Effector CD8-positive, alpha-beta T cell (primary cell): ENCODE results near the gene CDK2AP2.
A peak's percentile ranks its signal among the peaks of the same experiment; 100 is the strongest.
"Not testable (repeated sequence)": the region's sequence is repeated elsewhere in the genome, so short reads cannot be mapped to it uniquely, and the experiment has no call there.

Experiments
- DNase-seq: peaks from one replicate; lab custom pipeline; 2025; lab: John Stamatoyannopoulos, UW

The CDK2AP2 gene

DNA sequence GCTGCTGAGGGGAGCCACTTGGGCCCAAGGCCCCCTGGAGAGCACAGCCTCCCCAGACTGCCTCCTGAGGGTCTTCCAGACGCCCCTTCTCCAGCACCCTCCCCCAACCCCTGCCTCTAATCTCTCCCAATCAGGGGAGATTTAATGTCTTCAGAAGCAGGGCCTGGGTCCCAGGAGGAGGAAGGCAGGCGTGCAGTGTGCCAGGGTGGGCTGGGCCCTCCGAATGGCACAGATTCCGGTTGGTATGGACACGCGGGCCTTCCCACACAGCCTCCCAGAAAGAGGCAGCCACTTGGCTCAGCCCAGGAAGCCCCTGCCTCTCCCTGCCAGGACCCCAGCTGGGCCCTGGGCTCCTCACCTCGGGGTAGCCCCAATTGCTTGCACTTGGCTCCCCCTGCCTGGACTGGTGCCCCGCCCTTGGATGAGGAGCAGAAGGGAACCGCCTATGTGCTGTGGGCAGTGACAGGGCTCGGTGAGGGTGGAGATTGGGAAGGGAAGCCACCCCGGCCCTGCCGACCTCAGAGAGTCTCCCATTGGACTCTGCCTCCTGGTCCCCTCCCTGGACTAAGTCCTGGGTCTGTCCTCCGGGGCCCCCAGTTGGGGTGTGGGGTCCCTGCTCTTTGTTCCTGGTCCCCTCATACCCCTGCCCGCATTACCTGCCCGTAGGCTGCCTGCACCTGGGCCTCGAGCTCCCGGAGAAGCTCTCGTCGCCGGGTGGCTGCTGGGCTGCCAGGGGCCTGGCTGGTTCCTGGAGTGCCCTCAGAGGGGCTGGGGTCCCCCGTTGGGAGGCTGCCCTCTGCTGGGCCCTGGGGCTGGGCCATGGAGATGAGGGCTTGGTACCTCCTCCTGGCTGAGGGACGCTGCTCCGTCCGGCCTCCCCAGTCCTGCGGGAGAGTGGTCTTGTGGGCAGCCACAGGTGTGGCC, 15.9 kb upstream of the CDK2AP2 start:
- DNase-seq = no peak

- no peak for DNase-seq
Measured at GRCh38 chr11:67522844-67523555, 15.0 kb upstream of the CDK2AP2 start, which contains the start of gene CABP2. CABP2 (minus strand) TSS chr11:67523446; CDS start chr11:67523326, 120 bp downstream.

GRCh38 chr11:67522338-67522737, 14.4 kb upstream of the CDK2AP2 start:
- DNase-seq = no peak

DNA sequence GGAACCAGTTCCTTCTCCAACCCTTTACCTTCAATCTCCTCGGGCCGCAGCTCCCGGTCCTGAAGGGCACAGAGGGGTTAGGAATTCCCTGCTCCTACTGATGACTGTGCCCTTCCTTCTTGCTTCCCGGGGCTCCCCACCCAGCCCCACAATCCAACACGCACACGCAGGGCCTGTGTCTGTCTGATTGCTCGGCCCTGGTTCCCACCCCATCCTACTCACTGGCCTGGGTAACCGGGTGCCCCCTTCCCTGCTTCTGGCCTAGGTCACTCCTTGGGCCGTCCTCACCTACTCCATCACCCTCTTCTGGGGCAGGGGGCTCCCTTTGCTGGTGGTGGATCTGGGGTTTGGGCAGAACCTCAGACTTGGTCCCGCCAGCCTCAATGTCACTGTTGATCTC, 14.0 kb upstream of the CDK2AP2 start:
- DNase-seq = no peak

GRCh38 chr11:67520856-67521824, 13.2 kb upstream of the CDK2AP2 start:
- no peak for DNase-seq

DNA sequence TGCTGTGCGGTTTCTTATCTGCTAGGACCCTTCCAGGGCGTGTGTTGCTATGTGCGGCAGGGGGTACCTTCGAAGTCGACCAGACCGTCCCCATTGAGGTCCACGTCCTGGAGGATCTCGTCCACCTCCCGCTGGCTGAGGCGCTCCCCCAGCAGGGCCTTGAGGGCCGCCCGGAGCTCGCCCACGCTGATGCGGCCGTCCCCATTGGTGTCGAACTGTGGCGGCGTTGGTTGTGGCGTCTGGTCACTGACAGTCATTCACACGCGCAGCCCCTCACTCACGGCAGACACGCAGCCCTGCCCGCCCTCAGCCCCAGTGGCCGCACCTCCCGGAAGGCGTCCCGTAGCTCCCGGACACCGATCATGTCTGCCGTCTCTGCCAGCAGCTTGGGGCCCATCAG, 11.8 kb upstream of the CDK2AP2 start:
- DNase-seq = no peak

DNA sequence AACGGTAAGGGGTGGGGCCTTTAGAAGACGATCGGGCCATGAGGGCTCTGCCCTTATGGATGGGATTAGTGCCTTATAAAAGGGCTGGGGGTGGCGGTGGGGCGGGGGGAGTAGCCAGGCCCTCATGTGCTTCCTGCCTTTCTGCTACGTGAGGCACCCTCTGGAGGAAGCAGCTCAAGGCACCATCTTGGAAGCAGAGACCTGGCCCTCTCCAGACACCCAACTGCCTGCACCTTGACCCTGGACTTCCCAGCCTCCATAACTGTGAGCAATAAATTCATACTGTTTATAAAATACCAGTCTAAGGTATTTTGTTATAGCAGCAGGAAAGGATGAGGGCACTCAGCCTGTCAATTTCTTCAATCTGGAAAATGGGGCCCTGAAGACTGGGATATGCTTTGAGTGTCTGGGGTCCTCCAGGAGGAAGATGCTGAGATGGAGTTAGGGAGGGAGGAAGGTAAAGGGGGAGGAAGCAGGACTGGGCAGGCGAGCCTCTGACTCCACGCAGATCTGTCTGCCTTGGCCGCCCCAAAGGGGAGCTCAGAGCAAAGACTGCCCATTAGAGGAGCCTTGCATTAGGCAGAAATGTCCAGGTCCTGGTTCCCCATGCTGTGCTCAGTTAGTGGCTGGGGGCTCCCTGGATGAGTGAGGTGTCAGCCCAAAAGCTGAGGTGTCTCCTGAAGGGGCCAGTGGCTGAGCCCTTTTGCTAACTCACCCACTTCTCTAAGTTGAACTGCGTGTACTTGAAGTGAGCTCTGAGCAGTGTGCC, 10.0 kb upstream of the CDK2AP2 start:
- DNase-seq = no peak

DNA sequence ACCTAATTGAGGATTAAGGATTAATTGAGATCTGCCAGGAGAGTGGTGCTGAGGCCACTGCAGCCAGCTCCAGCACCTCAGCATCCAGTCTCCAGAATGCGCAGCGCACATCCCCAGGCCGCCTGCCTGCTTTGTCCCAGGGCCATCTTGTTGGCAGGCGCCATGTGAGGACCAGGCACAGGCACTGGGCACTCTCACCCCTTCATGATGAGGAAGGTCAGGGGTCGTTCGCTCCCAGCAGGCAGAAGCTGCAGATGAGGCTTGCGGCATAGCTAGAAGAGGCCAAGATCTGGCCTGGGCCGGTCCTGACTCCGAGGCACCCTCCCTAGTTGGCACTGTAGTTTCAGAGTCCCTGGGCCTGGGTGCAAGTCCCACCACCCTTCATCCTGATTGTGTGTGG, 8.8 kb upstream of the CDK2AP2 start:
- no peak for DNase-seq

DNA sequence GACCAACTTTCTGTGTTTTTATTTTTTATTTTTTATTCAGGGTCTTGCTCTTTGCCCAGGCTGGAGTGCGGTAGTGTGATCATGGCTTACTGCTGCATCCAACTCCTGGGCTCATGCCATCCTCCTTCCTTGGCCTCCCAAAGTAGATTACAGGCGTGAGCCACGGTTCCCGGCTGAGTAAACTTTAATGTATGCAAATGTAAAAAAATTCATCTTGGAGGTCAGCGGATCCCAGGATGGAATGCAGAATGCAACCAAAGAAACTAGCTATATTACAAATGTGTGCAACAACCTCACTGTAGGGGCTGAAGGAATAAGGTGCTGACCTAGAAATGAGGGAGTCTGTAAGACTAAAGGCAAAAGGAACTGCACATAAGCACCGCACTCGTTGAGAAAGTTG, 6.2 kb upstream of the CDK2AP2 start:
- DNase-seq = no peak

- DNase-seq = not testable (repeated sequence)
Measured at GRCh38 chr11:67511558-67511957, 3.6 kb upstream of the CDK2AP2 start.

DNA sequence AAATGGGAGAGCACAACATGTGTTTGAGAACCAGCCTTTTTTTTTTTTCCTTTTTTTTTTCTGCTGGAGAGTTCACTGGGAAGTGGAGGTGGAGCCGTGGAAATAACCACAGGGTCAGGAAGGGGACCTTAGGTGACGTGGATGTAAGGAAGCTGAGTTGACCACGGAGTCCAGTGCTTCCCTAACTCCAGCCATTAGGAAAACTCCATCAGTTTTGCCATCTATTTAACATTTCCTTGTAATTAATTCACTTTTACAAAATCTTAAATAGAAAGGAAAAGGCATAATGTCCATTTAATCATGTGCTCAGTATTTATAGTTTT, 2.0 kb upstream of the CDK2AP2 start:
- DNase-seq = no peak

- DNase-seq = peak; percentile 99
Measured at GRCh38 chr11:67508486-67509121, 642 bp upstream of the CDK2AP2 start.

DNA sequence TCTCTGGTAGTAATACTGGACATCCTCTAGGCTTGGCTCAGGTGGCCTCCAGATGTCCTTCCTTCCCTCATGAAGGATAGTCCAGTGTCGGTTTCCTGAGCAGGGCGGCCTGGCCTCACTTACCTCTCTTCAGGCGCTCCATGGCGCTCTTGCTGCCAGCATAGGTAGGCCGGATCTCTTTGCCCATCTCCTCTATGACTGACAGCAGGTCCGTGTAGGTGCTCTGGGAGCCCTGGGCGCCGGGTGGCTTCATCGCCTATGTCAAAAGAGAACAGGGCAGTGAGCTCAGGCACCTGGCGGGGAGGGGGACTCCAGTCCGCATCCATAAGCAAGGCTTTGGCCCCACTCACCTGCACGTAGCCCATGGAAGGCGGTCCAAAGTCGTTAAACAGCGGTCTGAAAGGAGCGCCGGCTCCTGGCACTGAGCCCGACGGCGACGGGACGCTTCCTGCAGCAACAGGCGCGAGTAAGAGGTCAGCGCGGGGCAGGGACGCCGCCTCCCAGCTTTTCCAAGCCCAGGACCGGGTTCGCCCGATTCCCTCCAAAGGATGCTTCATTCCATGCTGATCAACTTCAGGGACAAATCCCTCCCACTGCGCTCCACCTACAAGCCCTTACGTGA, 609 bp downstream of the CDK2AP2 start:
- no peak for DNase-seq

DNA sequence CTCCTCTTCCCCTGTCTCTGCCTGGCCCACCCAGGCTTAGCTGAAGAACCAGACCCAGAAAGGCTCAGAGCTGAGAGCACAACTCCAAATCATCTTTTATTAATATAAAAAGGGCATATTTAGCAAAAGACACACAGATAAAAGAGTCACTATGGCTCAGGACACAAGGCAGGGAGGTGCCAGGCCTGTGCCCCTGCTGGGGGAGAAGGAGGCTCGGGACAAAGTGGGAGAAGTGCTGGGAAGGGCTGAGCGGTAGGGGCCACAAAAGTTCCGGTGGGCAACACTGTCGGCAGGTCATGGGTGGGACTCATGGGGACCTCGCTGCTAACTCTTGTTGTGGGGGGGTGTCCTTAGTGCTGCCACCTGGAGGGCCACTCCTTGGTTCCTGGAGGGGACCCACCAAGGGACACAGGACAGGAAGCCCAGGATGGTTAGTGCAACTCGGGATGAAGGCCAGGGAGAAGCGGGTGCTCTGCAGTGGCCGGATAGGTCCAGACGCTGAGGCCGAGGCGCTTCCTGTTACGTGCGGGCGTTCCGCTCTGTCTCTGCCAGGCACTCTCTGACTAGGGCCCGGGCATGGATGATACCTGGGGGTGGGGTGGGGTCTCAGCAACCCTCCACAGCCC, 1.4 kb downstream of the CDK2AP2 start:
- no peak for DNase-seq

DNA sequence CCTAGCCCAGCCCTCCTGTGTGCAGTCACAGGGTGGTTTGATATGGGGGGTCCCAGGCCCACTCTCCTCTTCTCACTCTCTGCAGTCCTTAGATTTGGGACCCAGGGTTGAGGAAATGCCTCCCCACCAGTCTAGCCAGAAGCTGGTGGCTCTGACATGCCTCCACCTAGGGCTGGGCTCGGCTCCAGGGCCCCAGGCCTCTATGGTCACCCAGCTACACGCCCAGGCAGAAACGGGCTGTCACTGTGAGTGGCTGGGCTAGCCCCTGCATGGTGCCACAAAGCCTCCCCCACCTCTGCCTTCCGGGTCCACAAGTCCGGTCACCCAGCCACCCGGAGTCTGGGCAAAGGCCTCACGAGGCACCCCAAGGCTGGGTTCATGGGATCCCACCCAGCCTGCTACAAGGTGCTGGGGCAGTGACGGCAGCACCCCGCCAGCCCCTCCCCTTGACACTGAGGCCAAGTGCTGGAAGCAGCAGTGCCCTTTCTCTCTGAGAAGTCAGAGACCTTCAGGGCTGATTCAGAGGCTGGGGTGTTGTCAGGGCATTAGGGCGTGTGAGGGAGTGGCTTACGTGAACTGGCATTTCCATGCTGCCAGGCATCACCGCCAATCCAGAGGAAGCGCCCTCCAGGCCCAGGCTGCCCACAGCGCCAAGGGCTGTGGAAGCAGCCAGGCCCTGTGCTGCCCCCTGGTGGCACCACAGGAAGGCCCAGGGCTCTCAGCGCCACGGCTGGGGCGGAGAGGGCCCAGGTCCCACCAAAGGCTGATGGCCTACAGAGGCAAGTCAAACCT, 2.2 kb downstream of the CDK2AP2 start:
- peak; percentile 81 for DNase-seq

DNA sequence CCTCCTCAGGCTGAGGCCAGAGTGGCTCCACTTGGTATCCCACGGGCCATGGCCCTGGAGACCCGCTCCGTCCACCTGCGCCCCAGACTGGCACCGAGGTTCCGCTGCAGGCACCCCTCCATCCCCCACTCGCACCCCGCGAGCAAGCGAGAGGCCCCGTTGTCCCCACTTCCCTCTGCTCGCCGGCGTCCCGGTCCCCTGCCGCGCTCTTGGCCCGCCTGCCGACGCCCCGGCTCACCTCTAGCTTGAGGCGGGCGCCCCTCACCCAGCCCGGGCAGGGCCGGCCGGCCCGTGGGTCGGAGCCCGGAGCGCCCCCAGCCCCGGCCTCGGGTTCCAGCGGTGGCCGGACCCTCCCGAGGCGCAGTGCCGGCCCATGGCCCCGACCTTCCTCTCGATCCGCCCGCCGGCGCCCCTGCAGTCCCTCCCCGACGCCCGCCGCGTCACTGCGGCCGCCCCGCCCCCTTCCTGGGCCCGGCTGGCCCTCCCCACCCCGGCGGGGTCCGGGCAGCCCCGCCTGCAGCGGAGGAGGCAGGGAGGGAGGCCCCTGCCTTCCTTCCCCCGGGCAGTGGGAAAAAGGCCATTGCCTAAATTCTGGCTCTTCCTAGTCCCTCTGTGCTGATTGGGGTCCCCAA, 2.9 kb downstream of the CDK2AP2 start, which contains the start of gene PITPNM1:
Gene PITPNM1 (minus strand): TSS at position 414 of the 632 bp plus-strand sequence. CDS start 1,183 bp downstream, outside the sequence.
- peak; percentile 49 for DNase-seq

DNA sequence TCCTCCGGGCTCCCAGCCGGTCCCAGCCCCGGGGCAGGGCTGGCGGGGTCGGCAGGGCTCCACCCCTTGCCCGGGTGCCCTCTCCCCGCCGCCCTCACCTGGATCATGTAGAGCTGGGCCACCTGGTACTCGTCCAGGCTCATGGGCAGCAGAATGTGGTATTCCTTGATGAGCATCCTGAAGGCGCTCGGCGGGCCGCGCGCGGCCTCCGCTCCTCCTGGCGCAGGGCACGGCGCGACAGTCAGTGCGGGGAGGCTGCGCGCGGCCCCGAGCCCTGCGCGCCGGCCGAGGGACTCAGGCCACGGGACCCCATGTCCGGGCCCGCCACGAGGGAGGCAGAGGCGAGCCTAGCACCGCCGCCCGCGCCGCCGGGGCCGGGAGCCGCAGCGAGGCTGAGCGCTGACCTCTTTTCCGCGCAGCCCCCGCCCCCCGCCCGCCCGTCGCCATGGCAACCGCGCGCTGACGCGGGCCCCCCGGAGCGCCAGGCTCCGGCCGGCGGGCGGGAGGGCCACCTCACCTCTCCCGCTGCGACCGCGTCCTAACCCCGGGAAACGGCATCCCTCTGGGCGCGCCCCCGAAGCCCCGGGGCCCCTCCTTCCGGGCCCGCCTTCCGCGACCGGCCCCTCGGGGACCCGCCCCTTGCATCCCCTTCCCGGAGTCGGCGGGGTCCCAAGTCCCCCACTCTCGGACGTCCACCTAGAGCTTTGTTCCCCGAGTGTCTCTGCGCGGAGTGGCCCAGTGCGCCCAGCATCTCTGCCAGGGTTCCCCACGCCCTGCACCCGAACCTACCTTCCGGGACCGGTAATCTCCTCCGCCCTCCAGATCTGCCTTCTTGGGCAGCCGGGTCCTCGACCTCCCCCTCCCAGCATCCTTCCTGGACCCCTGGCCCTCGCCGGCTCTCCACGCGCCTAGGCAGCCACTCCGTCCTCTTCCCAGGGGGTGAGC, 3.7 kb downstream of the CDK2AP2 start:
- peak; percentile 29 for DNase-seq
